GM23338 (cell line): ENCODE data around the gene ESR2. TPM values are rescaled to one million over a fixed set of nuclear protein-coding genes. Genes with fewer than 3 reads are reported as not detected.

Experiments used
- ATAC-seq: fragments of 200-7000 bp; cut with Tn5 transposase; 3 replicates; pipeline ENCODE4 v1.9.1; 2020
- DNase-seq: peaks from one replicate; pipeline ENCODE4 v3.0.0-alpha.2; 2015; ENCODE audit warnings: low spot score
- H2AFZ ChIP-seq: fragments of 200-600 bp; sonication (generic); 2 replicates; pipeline ENCODE4 v1.8.0; 2016; ENCODE audit warnings: antibody characterized with exemption, mild to moderate bottlenecking, moderate library complexity
- H3F3A ChIP-seq: fragments of 200-600 bp; sonication (generic); replicated peaks from 2 replicates; pipeline ENCODE4 v1.8.0; 2017; ENCODE audit warnings: antibody characterized with exemption, mixed run types, low read depth
- H3K27ac ChIP-seq: fragments of 200-600 bp; sonication (generic); 2 replicates; pipeline ENCODE4 v1.6.1; 2016; ENCODE audit warnings: low read depth
- H3K27me3 ChIP-seq: fragments of 200-600 bp; sonication (generic); 2 replicates; pipeline ENCODE4 v1.8.0; 2016; ENCODE audit warnings: mild to moderate bottlenecking, mixed run types, moderate library complexity; ENCODE audit not compliant: insufficient read depth
- H3K36me3 ChIP-seq: fragments of 200-600 bp; sonication (generic); 2 replicates; pipeline ENCODE4 v1.8.0; 2016; ENCODE audit warnings: mild to moderate bottlenecking; ENCODE audit not compliant: insufficient read depth
- H3K4me1 ChIP-seq: fragments of 200-600 bp; sonication (generic); 2 replicates; pipeline ENCODE4 v1.8.0; 2016; ENCODE audit warnings: mild to moderate bottlenecking, moderate library complexity; ENCODE audit not compliant: insufficient read depth
- H3K4me2 ChIP-seq: fragments of 200-600 bp; sonication (generic); 2 replicates; pipeline ENCODE4 v1.7.1; 2017; ENCODE audit warnings: mixed run types
- H3K4me3 ChIP-seq: fragments of 200-600 bp; sonication (generic); 2 replicates; pipeline ENCODE4 v1.6.1; 2016; ENCODE audit warnings: mixed run types
- H3K79me2 ChIP-seq: fragments of 200-600 bp; sonication (generic); replicated peaks from 2 replicates; pipeline ENCODE4 v1.8.0; 2017; ENCODE audit warnings: mild to moderate bottlenecking; ENCODE audit not compliant: insufficient read depth
- H3K9me2 ChIP-seq: fragments of 200-600 bp; sonication (generic); 2 replicates; pipeline ENCODE4 v1.8.0; 2017; ENCODE audit not compliant: insufficient read depth
- H4K20me1 ChIP-seq: fragments of 200-600 bp; sonication (generic); replicated peaks from 2 replicates; pipeline ENCODE4 v1.8.0; 2017; ENCODE audit warnings: mild to moderate bottlenecking; ENCODE audit not compliant: insufficient read depth
- H3K27ac Mint-ChIP-seq: 2 replicates; pipeline ENCODE4 v1.8.0; 2020; ENCODE audit warnings: inconsistent platforms, mild to moderate bottlenecking, moderate library complexity, mixed read lengths
- H3K27me3 Mint-ChIP-seq: 3 replicates; pipeline ENCODE4 v1.8.0; 2022; ENCODE audit warnings: low read depth, mild to moderate bottlenecking, moderate library complexity, mixed read lengths, inconsistent platforms; ENCODE audit not compliant: insufficient read depth, poor library complexity
- H3K36me3 Mint-ChIP-seq: 3 replicates; pipeline ENCODE4 v1.8.0; 2021; ENCODE audit warnings: low read depth, mild to moderate bottlenecking, inconsistent platforms, moderate library complexity, mixed read lengths
- H3K4me1 Mint-ChIP-seq: 3 replicates; pipeline ENCODE4 v1.8.0; 2020; ENCODE audit warnings: mild to moderate bottlenecking, inconsistent platforms, mixed read lengths
- H3K4me3 Mint-ChIP-seq: 3 replicates; pipeline ENCODE4 v1.8.0; 2021; ENCODE audit warnings: moderate library complexity, mild to moderate bottlenecking, inconsistent platforms, mixed read lengths
- H3K9me3 Mint-ChIP-seq: 3 replicates; pipeline ENCODE4 v1.8.0; 2020; ENCODE audit warnings: moderate library complexity, mild to moderate bottlenecking, inconsistent platforms, mixed read lengths
- CREB1 ChIP-seq: fragments of 250-450 bp; sonication (Bioruptor Pico); IDR thresholded peaks from 2 replicates; pipeline ENCODE4 v1.5.0; 2020; ENCODE audit warnings: low read depth, mild to moderate bottlenecking, moderate library complexity
- EZH2 ChIP-seq: fragments of 200-600 bp; sonication (generic); IDR thresholded peaks from one replicate; pipeline ENCODE4 v1.8.0; 2017; ENCODE audit warnings: antibody characterized with exemption, mild to moderate bottlenecking, low read depth; ENCODE audit not compliant: unreplicated experiment
- EZH2phosphoT487 ChIP-seq: fragments of 200-600 bp; sonication (generic); IDR thresholded peaks from one replicate; pipeline ENCODE4 v1.8.1; 2018; ENCODE audit warnings: antibody characterized with exemption; ENCODE audit not compliant: unreplicated experiment
- JUNB ChIP-seq: IDR thresholded peaks from one replicate; pipeline ENCODE4 v1.6.1; 2016; ENCODE audit warnings: antibody characterized with exemption; ENCODE audit not compliant: unreplicated experiment
- NANOG ChIP-seq: IDR thresholded peaks from 2 replicates; pipeline ENCODE4 v1.6.1; 2016; ENCODE audit warnings: antibody characterized with exemption, borderline replicate concordance
- POLR2AphosphoS5 ChIP-seq: IDR thresholded peaks from 2 replicates; pipeline ENCODE4 v1.6.1; 2016; ENCODE audit warnings: antibody characterized with exemption, low read depth
- STAT1 ChIP-seq: IDR thresholded peaks from one replicate; pipeline ENCODE4 v1.6.1; 2016; ENCODE audit warnings: antibody characterized with exemption; ENCODE audit not compliant: unreplicated experiment
- ZNF114 ChIP-seq: fragments of 250-450 bp; sonication (Bioruptor Pico); IDR thresholded peaks from 2 replicates; pipeline ENCODE4 v1.5.0; 2020; ENCODE audit warnings: mild to moderate bottlenecking, moderate library complexity
- ZNF331 ChIP-seq: fragments of 250-450 bp; sonication (Bioruptor Pico); IDR thresholded peaks from 2 replicates; pipeline ENCODE4 v1.5.0; 2020; ENCODE audit warnings: low read depth, mild to moderate bottlenecking, moderate library complexity
- polyA plus RNA-seq: library from polyadenylated mRNA; unstranded; fragments of >200 nt; fragmentation: Nextera tagmentation; extraction: Ambion mirVana; gene quantifications from 2 replicates; pipeline ENCODE4 v1.2.1, GENCODE V29; 2016
- total RNA-seq: library from RNA; depleted of rRNA; stranded (reverse); fragments of >200 nt; shearing (Covaris generic); gene quantifications from 2 replicates; pipeline ENCODE4 v1.2.3, GENCODE V29; 2014
- TF ChIP-seq, protein P1 (sequence below): fragments of 250-450 bp; sonication (Bioruptor Pico); IDR thresholded peaks from 2 replicates; pipeline ENCODE4 v1.5.0; 2020; ENCODE audit warnings: mild to moderate bottlenecking, moderate library complexity
- TF ChIP-seq, protein P2 (sequence below): IDR thresholded peaks from one replicate; pipeline ENCODE4 v1.6.1; 2018; ENCODE audit warnings: antibody characterized with exemption; ENCODE audit not compliant: unreplicated experiment
- TF ChIP-seq, protein P3 (sequence below): IDR thresholded peaks from 2 replicates; pipeline ENCODE4 v1.6.1; 2016; ENCODE audit warnings: antibody characterized with exemption
- TF ChIP-seq, protein P4 (sequence below), 2 experiments: fragments of 200-600 bp in 1 of 2; sonication (generic) in 1 of 2; conservative IDR thresholded peaks; 2 replicates each; pipeline versions ENCODE4 v1.5.1 to v1.6.1; 2016 to 2017; ENCODE audit warnings: antibody characterized with exemption in 2 of 2, low read depth in 2 of 2, mild to moderate bottlenecking in 2 of 2, moderate library complexity in 1 of 2

Gene ESR2
- total and polyA plus RNA-seq, 2 experiments from 2014 or later: 0.58 to 0.59 TPM

DNA sequence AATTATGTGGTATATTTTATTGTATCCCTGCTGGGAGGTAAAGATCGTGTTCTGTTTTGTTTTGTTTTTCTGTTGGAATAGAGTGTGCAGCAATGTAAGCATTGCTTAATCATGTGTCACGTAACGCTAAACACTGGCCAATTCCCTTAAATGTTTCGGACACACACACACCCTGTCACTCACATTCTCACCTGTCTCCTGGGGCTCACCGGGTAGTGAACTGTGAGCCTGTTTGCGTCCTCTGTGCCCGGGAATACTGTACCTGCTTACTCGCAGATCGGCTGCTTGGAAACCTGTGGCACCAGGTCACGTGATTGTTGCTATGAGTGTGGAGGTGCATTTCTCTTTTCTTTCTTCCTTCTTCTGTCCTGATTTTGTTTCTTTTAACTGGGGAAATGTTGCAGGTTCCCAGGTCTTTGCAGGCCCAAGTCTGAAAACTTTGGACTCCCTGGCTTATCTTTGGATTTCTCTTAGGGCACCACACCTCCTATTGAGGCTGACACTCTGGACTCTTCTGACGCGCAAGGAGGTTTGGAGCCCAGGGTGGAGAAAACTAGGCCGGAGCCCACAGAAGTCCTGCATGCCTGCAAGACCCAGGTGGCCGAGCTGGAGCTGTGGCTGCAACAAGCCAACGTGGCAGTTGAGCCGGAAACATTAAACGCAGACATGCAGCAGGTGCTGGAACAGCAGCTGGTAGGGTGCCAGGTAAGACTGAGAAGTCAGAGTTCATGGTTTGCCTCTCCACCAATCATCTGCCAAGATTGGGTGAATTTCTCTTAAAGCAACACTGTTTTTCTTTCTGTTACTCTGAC is 181.1 kb downstream of the ESR2 start:
- H3K9me3 Mint-ChIP-seq: no peaks in the 10 kb centered on the region
- no peak overlapping the region for H3K4me3 ChIP-seq
- no peaks in the 10 kb centered on the region for H3K36me3 ChIP-seq
- H3K4me1 Mint-ChIP-seq: peaks cover 16% of the 10 kb centered on the region
- no peaks in the 10 kb centered on the region for H3K27me3 ChIP-seq
- no peaks in the 10 kb centered on the region for H3K9me2 ChIP-seq
- H3K27ac Mint-ChIP-seq: peak overlapping the region; percentile 53
- no peak overlapping the region for H3K4me2 ChIP-seq
- no peak for DNase-seq
- no peaks in the 10 kb centered on the region; the same call in 2 of the 3 replicates for H3K36me3 Mint-ChIP-seq
- no peaks in the 10 kb centered on the region for H3F3A ChIP-seq
- no peaks in the 10 kb centered on the region for H4K20me1 ChIP-seq
- no peaks in the 10 kb centered on the region for H3K27me3 Mint-ChIP-seq
- H3K27ac ChIP-seq: peak overlapping the region; percentile 45; the same call in 1 of the 2 replicates
- no peak overlapping the region for H3K4me3 Mint-ChIP-seq
- TF ChIP-seq, protein P1, sequence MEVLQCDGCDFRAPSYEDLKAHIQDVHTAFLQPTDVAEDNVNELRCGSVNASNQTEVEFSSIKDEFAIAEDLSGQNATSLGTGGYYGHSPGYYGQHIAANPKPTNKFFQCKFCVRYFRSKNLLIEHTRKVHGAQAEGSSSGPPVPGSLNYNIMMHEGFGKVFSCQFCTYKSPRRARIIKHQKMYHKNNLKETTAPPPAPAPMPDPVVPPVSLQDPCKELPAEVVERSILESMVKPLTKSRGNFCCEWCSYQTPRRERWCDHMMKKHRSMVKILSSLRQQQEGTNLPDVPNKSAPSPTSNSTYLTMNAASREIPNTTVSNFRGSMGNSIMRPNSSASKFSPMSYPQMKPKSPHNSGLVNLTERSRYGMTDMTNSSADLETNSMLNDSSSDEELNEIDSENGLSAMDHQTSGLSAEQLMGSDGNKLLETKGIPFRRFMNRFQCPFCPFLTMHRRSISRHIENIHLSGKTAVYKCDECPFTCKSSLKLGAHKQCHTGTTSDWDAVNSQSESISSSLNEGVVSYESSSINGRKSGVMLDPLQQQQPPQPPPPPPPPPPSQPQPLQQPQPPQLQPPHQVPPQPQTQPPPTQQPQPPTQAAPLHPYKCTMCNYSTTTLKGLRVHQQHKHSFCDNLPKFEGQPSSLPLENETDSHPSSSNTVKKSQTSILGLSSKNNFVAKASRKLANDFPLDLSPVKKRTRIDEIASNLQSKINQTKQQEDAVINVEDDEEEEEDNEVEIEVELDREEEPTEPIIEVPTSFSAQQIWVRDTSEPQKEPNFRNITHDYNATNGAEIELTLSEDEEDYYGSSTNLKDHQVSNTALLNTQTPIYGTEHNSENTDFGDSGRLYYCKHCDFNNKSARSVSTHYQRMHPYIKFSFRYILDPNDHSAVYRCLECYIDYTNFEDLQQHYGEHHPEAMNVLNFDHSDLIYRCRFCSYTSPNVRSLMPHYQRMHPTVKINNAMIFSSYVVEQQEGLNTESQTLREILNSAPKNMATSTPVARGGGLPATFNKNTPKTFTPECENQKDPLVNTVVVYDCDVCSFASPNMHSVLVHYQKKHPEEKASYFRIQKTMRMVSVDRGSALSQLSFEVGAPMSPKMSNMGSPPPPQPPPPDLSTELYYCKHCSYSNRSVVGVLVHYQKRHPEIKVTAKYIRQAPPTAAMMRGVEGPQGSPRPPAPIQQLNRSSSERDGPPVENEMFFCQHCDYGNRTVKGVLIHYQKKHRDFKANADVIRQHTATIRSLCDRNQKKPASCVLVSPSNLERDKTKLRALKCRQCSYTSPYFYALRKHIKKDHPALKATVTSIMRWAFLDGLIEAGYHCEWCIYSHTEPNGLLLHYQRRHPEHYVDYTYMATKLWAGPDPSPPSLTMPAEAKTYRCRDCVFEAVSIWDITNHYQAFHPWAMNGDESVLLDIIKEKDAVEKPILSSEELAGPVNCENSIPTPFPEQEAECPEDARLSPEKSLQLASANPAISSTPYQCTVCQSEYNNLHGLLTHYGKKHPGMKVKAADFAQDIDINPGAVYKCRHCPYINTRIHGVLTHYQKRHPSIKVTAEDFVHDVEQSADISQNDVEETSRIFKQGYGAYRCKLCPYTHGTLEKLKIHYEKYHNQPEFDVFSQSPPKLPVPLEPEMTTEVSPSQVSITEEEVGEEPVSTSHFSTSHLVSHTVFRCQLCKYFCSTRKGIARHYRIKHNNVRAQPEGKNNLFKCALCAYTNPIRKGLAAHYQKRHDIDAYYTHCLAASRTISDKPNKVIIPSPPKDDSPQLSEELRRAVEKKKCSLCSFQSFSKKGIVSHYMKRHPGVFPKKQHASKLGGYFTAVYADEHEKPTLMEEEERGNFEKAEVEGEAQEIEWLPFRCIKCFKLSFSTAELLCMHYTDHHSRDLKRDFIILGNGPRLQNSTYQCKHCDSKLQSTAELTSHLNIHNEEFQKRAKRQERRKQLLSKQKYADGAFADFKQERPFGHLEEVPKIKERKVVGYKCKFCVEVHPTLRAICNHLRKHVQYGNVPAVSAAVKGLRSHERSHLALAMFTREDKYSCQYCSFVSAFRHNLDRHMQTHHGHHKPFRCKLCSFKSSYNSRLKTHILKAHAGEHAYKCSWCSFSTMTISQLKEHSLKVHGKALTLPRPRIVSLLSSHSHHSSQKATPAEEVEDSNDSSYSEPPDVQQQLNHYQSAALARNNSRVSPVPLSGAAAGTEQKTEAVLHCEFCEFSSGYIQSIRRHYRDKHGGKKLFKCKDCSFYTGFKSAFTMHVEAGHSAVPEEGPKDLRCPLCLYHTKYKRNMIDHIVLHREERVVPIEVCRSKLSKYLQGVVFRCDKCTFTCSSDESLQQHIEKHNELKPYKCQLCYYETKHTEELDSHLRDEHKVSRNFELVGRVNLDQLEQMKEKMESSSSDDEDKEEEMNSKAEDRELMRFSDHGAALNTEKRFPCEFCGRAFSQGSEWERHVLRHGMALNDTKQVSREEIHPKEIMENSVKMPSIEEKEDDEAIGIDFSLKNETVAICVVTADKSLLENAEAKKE (CRISPR knock-in tag): no peak
- TF ChIP-seq ZNF331 (CRISPR knock-in tag): no peak
- no peak for TF ChIP-seq JUNB
- no peak for TF ChIP-seq NANOG
- TF ChIP-seq, protein P2, sequence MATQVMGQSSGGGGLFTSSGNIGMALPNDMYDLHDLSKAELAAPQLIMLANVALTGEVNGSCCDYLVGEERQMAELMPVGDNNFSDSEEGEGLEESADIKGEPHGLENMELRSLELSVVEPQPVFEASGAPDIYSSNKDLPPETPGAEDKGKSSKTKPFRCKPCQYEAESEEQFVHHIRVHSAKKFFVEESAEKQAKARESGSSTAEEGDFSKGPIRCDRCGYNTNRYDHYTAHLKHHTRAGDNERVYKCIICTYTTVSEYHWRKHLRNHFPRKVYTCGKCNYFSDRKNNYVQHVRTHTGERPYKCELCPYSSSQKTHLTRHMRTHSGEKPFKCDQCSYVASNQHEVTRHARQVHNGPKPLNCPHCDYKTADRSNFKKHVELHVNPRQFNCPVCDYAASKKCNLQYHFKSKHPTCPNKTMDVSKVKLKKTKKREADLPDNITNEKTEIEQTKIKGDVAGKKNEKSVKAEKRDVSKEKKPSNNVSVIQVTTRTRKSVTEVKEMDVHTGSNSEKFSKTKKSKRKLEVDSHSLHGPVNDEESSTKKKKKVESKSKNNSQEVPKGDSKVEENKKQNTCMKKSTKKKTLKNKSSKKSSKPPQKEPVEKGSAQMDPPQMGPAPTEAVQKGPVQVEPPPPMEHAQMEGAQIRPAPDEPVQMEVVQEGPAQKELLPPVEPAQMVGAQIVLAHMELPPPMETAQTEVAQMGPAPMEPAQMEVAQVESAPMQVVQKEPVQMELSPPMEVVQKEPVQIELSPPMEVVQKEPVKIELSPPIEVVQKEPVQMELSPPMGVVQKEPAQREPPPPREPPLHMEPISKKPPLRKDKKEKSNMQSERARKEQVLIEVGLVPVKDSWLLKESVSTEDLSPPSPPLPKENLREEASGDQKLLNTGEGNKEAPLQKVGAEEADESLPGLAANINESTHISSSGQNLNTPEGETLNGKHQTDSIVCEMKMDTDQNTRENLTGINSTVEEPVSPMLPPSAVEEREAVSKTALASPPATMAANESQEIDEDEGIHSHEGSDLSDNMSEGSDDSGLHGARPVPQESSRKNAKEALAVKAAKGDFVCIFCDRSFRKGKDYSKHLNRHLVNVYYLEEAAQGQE: no peak
- no peak for TF ChIP-seq ZNF114
- TF ChIP-seq CREB1 (CRISPR knock-in tag): no peak
- TF ChIP-seq, protein P3, sequence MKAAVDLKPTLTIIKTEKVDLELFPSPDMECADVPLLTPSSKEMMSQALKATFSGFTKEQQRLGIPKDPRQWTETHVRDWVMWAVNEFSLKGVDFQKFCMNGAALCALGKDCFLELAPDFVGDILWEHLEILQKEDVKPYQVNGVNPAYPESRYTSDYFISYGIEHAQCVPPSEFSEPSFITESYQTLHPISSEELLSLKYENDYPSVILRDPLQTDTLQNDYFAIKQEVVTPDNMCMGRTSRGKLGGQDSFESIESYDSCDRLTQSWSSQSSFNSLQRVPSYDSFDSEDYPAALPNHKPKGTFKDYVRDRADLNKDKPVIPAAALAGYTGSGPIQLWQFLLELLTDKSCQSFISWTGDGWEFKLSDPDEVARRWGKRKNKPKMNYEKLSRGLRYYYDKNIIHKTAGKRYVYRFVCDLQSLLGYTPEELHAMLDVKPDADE: no peak
- TF ChIP-seq POLR2AphosphoS5: no peak
- TF ChIP-seq, protein P4, sequence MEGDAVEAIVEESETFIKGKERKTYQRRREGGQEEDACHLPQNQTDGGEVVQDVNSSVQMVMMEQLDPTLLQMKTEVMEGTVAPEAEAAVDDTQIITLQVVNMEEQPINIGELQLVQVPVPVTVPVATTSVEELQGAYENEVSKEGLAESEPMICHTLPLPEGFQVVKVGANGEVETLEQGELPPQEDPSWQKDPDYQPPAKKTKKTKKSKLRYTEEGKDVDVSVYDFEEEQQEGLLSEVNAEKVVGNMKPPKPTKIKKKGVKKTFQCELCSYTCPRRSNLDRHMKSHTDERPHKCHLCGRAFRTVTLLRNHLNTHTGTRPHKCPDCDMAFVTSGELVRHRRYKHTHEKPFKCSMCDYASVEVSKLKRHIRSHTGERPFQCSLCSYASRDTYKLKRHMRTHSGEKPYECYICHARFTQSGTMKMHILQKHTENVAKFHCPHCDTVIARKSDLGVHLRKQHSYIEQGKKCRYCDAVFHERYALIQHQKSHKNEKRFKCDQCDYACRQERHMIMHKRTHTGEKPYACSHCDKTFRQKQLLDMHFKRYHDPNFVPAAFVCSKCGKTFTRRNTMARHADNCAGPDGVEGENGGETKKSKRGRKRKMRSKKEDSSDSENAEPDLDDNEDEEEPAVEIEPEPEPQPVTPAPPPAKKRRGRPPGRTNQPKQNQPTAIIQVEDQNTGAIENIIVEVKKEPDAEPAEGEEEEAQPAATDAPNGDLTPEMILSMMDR (conservative IDR thresholded peaks at IDR 0.05; ENCODE audit: low read depth in 2 of 2): no peak
- no peak for TF ChIP-seq EZH2phosphoT487
- TF ChIP-seq EZH2: no peak
- no peak for TF ChIP-seq STAT1
- no peaks in the 10 kb centered on the region for H3K79me2 ChIP-seq
- H2AFZ ChIP-seq: no peak overlapping the region
- ATAC-seq: no peak
- 0 out of 2 replicates have a peak, but pooled peaks cover 2% of the 10 kb centered on the region for H3K4me1 ChIP-seq
